A673 (cell line): ENCODE data around the gene MYO1D. TPM values are rescaled to one million over a fixed set of nuclear protein-coding genes. Genes with fewer than 3 reads are reported as not detected.
A peak's percentile ranks its signal among the peaks of the same experiment; 100 is the strongest.
"Not testable (repeated sequence)": the region's sequence is repeated elsewhere in the genome, so short reads cannot be mapped to it uniquely, and the experiment has no call there.

ENCODE experiments used
- BruUV-seq: library from RNA; stranded (reverse); fragments of 400-500 nt; replicated peaks from 2 replicates; lab custom pipeline; 2021; lab: Mats Ljungman, UMichigan
- CTCF ChIA-PET: fragments of 300-600 bp; sonication (Branson Sonifier 250); formaldehyde crosslinking; loops from one replicate; lab custom pipeline; 2022; ENCODE audit warnings: antibody characterized with exemption; lab: Charles Lee
- POLR2A ChIA-PET: fragments of 300-600 bp; sonication (Branson Sonifier 250); formaldehyde crosslinking; loops from one replicate; lab custom pipeline; 2022; ENCODE audit warnings: antibody characterized with exemption; ENCODE audit not compliant: low non-redundant PET; lab: Charles Lee
- DNase-seq: peaks from one replicate; pipeline ENCODE4 v3.0.0-alpha.2; 2015; ENCODE audit warnings: low spot score
- H3K27ac ChIP-seq: fragments of 200-600 bp; sonication (generic); 2 replicates; pipeline ENCODE4 v1.5.1; 2016; ENCODE audit warnings: mixed run types, low read depth, mild to moderate bottlenecking, mixed read lengths, antibody characterized with exemption, low read length; ENCODE audit not compliant: poor library complexity, severe bottlenecking
- H3K27me3 ChIP-seq: fragments of 200-600 bp; sonication (generic); replicated peaks from 2 replicates; pipeline ENCODE4 v1.6.1; 2017; ENCODE audit warnings: mixed run types, low read depth, mild to moderate bottlenecking, mixed read lengths, antibody characterized with exemption, low read length; ENCODE audit not compliant: insufficient read depth, poor library complexity
- H3K36me3 ChIP-seq: fragments of 200-600 bp; sonication (generic); 2 replicates; pipeline ENCODE4 v1.6.1; 2016; ENCODE audit warnings: mixed run types, mild to moderate bottlenecking, mixed read lengths, antibody characterized with exemption, low read length; ENCODE audit not compliant: insufficient read depth, poor library complexity, severe bottlenecking
- H3K4me1 ChIP-seq: fragments of 200-600 bp; sonication (generic); 2 replicates; pipeline ENCODE4 v1.6.1; 2017; ENCODE audit warnings: mixed run types, mild to moderate bottlenecking, mixed read lengths, antibody characterized with exemption, low read length; ENCODE audit not compliant: insufficient read depth, poor library complexity, severe bottlenecking
- H3K4me3 ChIP-seq: fragments of 200-600 bp; sonication (generic); 2 replicates; pipeline ENCODE4 v1.5.1; 2016; ENCODE audit warnings: low read depth, mixed run types, mild to moderate bottlenecking, mixed read lengths, low read length; ENCODE audit not compliant: poor library complexity, severe bottlenecking
- H3K9me3 ChIP-seq: fragments of 200-600 bp; sonication (generic); 2 replicates; pipeline ENCODE4 v1.6.1; 2016; ENCODE audit warnings: mixed run types, low read depth, mild to moderate bottlenecking, mixed read lengths, antibody characterized with exemption, low read length; ENCODE audit not compliant: poor library complexity, severe bottlenecking
- EZH2 ChIP-seq: fragments of 200-600 bp; sonication (generic); IDR thresholded peaks from 2 replicates; pipeline ENCODE4 v1.6.1; 2017; ENCODE audit warnings: borderline replicate concordance, low read depth, mild to moderate bottlenecking, mixed read lengths, antibody characterized with exemption, low read length; ENCODE audit not compliant: poor library complexity, severe bottlenecking
- intact Hi-C: fragments of 100-400 bp; cut with micrococcal nuclease; formaldehyde crosslinking; loops from one replicate; pipeline ENCODE4 v1.10.0; 2022; ENCODE audit not compliant: unreplicated experiment
- total RNA-seq: library from RNA; stranded (reverse); gene quantifications from 2 replicates; pipeline ENCODE4 v1.2.3, GENCODE V29; 2021
- TF ChIP-seq, protein P1 (sequence below): fragments of 300-800, 200-600 bp; sonication (generic); conservative IDR thresholded peaks from 2 replicates; pipeline ENCODE4 v1.5.1; 2017; ENCODE audit warnings: low read depth, mild to moderate bottlenecking, antibody characterized with exemption, low read length, moderate library complexity, mixed read lengths

Gene MYO1D
- total RNA-seq, 1 experiment from 2014 or later, result 10.4 TPM

DNA sequence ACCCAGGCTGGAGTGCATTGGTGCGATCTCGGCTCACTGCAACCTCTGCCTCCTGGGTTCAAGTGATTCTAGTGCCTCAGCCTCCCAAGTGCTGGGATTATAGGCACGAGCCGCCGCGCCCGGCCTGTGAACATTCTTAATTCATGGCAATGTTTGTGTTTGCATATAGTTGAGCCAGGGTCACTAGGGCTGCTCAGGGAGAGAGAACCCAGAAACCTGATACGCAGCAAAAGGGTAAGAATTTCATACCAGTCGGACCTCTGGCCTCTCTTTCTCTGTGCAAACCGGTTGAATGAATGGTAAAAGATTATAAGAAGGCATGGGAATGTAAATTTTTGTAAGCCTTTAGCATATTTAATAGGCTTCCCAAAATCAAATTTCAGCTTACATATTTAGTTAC lies 44.1 kb upstream of the MYO1D start:
- Histone ChIP-seq H3K36me3 (no peaks in the 10 kb centered on the region), H3K9me3 (no peaks in the 10 kb centered on the region), H3K4me1 (no peaks in the 10 kb centered on the region), H3K4me3 (no peak overlapping the region), H3K27ac (no peak overlapping the region), H3K27me3 (no peaks in the 10 kb centered on the region)
- TF ChIP-seq, protein P1, sequence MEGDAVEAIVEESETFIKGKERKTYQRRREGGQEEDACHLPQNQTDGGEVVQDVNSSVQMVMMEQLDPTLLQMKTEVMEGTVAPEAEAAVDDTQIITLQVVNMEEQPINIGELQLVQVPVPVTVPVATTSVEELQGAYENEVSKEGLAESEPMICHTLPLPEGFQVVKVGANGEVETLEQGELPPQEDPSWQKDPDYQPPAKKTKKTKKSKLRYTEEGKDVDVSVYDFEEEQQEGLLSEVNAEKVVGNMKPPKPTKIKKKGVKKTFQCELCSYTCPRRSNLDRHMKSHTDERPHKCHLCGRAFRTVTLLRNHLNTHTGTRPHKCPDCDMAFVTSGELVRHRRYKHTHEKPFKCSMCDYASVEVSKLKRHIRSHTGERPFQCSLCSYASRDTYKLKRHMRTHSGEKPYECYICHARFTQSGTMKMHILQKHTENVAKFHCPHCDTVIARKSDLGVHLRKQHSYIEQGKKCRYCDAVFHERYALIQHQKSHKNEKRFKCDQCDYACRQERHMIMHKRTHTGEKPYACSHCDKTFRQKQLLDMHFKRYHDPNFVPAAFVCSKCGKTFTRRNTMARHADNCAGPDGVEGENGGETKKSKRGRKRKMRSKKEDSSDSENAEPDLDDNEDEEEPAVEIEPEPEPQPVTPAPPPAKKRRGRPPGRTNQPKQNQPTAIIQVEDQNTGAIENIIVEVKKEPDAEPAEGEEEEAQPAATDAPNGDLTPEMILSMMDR, result no peak
- TF ChIP-seq EZH2, result no peak
- no TSS peak for BruUV-seq
- CTCF ChIA-PET, result no interaction called here
- DNase-seq, result no peak
- POLR2A ChIA-PET, result no interaction called here
- intact Hi-C loops, result no loop called here

DNA sequence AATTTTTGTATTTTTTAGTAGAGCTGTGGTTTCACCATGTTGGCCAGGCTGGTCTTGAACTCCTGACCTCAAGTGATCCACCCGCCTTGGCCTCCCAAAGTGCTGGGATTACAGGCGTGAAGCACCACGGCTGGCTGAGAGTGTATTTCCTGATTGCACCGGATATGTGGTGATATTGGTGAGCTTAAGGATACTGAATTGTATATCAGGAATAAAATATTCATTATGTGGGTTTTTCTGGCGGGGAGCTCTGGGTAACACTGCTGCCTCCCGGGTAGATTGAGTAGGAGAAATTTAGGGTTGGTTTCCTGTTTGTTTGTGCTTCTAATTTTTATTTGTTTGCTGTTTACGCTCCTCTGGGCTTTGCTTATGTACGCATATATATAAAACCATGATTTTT lies 43.4 kb upstream of the MYO1D start:
- POLR2A ChIA-PET, result no interaction called here
- no peaks in the 10 kb centered on the region for H3K27me3 ChIP-seq
- CTCF ChIA-PET, result interaction anchor here (0.7 kb wide), 1 partner anchor 73 kb away, joined by 9 read pairs; no protein-coding TSS in a partner anchor
- H3K27ac ChIP-seq, result no peak overlapping the region
- no peak overlapping the region for H3K4me3 ChIP-seq
- H3K4me1 ChIP-seq, result no peaks in the 10 kb centered on the region
- H3K9me3 ChIP-seq, result no peaks in the 10 kb centered on the region
- H3K36me3 ChIP-seq, result no peaks in the 10 kb centered on the region
- DNase-seq, result peak; percentile 16
- TF ChIP-seq, protein P1, result no peak
- no peak for TF ChIP-seq EZH2
- intact Hi-C loops, result no loop called here
- no TSS peak for BruUV-seq

DNA sequence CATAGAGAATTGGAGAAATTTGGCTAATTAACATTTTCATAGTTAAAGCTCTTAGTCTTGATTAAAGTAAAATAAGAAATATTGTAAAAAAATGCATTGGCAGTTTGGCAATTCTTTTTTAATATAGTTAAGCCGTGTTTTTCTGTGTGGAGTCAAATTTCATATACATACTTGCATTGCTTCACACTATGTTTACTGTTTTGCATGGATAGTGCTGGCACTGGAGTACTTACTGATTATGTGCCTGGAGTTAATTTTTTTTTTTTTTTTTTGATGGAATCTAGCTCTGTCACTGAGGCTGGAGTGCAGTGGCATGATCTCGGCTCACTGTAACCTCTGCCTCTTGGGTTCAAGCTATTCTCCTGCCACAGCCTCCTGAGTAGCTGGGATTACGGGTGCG lies 43.0 kb upstream of the MYO1D start:
- H3K9me3 ChIP-seq, DNase-seq, H3K27ac ChIP-seq, H3K36me3 ChIP-seq, H3K27me3 ChIP-seq, H3K4me3 ChIP-seq, POLR2A ChIA-PET, BruUV-seq, intact Hi-C loops, H3K4me1 ChIP-seq: not testable (repeated sequence)
- CTCF ChIA-PET, result interaction anchor here (0.7 kb wide), 1 partner anchor 72 kb away, joined by 9 read pairs; no protein-coding TSS in a partner anchor

DNA sequence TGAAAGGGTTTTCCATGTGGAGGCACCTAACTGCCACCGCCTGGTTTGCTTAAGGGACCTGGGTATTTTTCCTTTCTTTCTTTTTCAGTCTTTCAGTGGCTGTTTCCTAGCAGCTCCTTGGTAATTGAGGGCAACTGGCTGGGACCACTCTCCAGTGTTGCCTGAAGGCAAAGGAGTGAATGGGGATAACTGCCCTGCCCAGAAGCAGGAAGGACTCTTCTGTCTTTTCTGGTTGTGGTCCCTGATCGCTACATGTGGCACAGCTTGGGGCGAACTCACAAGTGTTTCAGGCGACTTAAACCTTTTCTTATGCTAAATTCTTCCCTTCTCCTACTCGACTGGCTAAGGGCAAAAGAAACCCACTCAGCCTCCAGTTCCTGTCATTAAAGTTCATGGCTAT lies 40.9 kb upstream of the MYO1D start:
- BruUV-seq, result no TSS peak
- CTCF ChIA-PET, result no interaction called here
- DNase-seq, result no peak
- POLR2A ChIA-PET, result no interaction called here
- H3K27me3 ChIP-seq, result no peaks in the 10 kb centered on the region
- H3K4me1 ChIP-seq, result no peaks in the 10 kb centered on the region
- intact Hi-C loops, result no loop called here
- no peak overlapping the region for H3K4me3 ChIP-seq
- H3K27ac ChIP-seq, result no peak overlapping the region
- no peaks in the 10 kb centered on the region for H3K36me3 ChIP-seq
- H3K9me3 ChIP-seq, result no peaks in the 10 kb centered on the region
- TF ChIP-seq, protein P1, result no peak
